NOMO-1 treated with dmso at 0.1 percent for 144 hours (cell line): ENCODE results near the gene INSYN1.

Experiments used
- DNase-seq: peaks from one replicate; lab custom pipeline; 2025; ENCODE audit not compliant: unreplicated experiment; lab: John Stamatoyannopoulos, UW

INSYN1 gene

GRCh38 chr15:73688455-73688854, 64.7 kb downstream of the INSYN1 start:
- no peak for DNase-seq

GRCh38 chr15:73687351-73687750, 65.8 kb downstream of the INSYN1 start:
- DNase-seq: no peak

- no peak for DNase-seq
Measured at GRCh38 chr15:73686781-73687256, 66.3 kb downstream of the INSYN1 start.

GRCh38 chr15:73685981-73686380, 67.2 kb downstream of the INSYN1 start:
- DNase-seq: no peak
